Fibroblast of lung (primary cell): ENCODE results near the gene KRCC1.

Experiments used
- EZH2 ChIP-seq: IDR thresholded peaks from 2 replicates; pipeline ENCODE4 v1.5.1; 2012; ENCODE audit warnings: low read length, control low read depth, mild to moderate bottlenecking; ENCODE audit errors: missing control alignments
- TF ChIP-seq, protein P1 (sequence below), 2 donors: IDR thresholded peaks in 1 of 2; conservative IDR thresholded peaks in 1 of 2; 1 replicate in 1 of 2; 2 replicates in 1 of 2; pipeline ENCODE4 v1.5.1; 2011 to 2012; ENCODE audit warnings: low read length in 2 of 2, control low read depth in 1 of 2, inconsistent platforms in 1 of 2, low read depth in 1 of 2, mild to moderate bottlenecking in 1 of 2

DNA sequence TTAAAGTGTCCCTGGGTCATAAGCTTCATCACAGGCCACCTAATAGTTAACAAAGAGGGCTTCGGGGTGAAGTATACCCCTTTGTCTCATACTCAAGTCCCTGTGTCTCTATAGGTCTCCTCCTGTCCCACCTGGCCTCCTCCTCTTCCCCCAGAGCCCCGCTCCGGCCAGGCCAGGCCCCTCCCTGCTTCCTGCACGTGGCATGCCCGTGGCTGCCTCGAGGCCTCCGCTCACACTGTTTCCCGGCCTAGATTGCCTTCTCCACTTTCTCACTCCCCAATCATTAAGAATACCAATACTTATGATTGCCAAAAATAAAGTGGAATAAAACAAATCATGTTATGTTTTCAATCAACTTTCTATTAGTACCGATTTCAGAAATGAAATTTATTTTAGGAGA is 30.8 kb upstream of the KRCC1 start:
- TF ChIP-seq, protein P1, sequence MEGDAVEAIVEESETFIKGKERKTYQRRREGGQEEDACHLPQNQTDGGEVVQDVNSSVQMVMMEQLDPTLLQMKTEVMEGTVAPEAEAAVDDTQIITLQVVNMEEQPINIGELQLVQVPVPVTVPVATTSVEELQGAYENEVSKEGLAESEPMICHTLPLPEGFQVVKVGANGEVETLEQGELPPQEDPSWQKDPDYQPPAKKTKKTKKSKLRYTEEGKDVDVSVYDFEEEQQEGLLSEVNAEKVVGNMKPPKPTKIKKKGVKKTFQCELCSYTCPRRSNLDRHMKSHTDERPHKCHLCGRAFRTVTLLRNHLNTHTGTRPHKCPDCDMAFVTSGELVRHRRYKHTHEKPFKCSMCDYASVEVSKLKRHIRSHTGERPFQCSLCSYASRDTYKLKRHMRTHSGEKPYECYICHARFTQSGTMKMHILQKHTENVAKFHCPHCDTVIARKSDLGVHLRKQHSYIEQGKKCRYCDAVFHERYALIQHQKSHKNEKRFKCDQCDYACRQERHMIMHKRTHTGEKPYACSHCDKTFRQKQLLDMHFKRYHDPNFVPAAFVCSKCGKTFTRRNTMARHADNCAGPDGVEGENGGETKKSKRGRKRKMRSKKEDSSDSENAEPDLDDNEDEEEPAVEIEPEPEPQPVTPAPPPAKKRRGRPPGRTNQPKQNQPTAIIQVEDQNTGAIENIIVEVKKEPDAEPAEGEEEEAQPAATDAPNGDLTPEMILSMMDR (conservative IDR thresholded peaks at IDR 0.05 in 1 of 2, IDR thresholded peaks at IDR 0.05 in 1 of 2; ENCODE audit: low read depth in 1 of 2, low read length in 2 of 2): no peak
- no peak for TF ChIP-seq EZH2
